Kidney epithelial cell (primary cell): ENCODE data around the gene NAV1. TPM values are rescaled to one million over a fixed set of nuclear protein-coding genes. Genes with fewer than 3 reads are reported as not detected.

Experiments used
- DNase-seq: peaks from one replicate; pipeline ENCODE4 v3.0.0-alpha.2; 2010; ENCODE audit warnings: low read depth
- H3K27me3 ChIP-seq: 2 replicates; pipeline ENCODE4 v1.6.0; 2011; ENCODE audit warnings: low read length; ENCODE audit not compliant: control insufficient read depth, insufficient read depth
- H3K36me3 ChIP-seq: 2 replicates; pipeline ENCODE4 v1.5.1; 2011; ENCODE audit warnings: low read length; ENCODE audit not compliant: control insufficient read depth, insufficient read depth
- H3K4me3 ChIP-seq: 2 replicates; pipeline ENCODE4 v1.5.1; 2011; ENCODE audit warnings: low read depth, mild to moderate bottlenecking, control low read depth, low read length
- total RNA-seq: library from RNA; depleted of rRNA; stranded (reverse); fragments of >200 nt; gene quantifications from 2 replicates; pipeline ENCODE4 v1.2.3, GENCODE V29; 2015
- TF ChIP-seq, protein P1 (sequence below): IDR thresholded peaks from 2 replicates; pipeline ENCODE4 v1.5.1; 2011; ENCODE audit warnings: mild to moderate bottlenecking, moderate library complexity, low read length, control low read depth, inconsistent platforms; ENCODE audit not compliant: insufficient read depth, poor library complexity, severe bottlenecking

NAV1 gene
- total RNA-seq, 1 donor from 2014 or later = 37.1 TPM

DNA sequence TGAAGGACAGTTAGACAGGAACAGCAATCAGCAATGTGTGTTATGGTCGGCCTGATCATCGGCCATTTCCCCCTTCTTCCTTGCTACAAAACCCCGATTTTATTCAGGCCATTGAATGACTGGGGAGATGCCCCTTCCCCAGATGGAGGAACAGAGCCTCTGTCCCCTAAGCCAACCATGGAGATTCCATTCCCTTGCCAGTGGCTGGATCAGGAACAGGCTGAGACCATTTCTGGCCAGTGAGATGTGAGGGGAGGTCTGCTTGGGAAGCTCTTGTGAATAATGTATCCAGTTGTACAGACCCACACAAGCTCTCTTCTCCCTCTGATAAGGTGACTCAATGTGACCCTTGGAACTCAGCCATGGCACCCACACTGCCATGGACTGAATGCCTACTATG, 39.7 kb upstream of the NAV1 start:
- H3K36me3 ChIP-seq = peaks cover 2% of the 10 kb centered on the region
- no peaks in the 10 kb centered on the region for H3K27me3 ChIP-seq
- TF ChIP-seq, protein P1, sequence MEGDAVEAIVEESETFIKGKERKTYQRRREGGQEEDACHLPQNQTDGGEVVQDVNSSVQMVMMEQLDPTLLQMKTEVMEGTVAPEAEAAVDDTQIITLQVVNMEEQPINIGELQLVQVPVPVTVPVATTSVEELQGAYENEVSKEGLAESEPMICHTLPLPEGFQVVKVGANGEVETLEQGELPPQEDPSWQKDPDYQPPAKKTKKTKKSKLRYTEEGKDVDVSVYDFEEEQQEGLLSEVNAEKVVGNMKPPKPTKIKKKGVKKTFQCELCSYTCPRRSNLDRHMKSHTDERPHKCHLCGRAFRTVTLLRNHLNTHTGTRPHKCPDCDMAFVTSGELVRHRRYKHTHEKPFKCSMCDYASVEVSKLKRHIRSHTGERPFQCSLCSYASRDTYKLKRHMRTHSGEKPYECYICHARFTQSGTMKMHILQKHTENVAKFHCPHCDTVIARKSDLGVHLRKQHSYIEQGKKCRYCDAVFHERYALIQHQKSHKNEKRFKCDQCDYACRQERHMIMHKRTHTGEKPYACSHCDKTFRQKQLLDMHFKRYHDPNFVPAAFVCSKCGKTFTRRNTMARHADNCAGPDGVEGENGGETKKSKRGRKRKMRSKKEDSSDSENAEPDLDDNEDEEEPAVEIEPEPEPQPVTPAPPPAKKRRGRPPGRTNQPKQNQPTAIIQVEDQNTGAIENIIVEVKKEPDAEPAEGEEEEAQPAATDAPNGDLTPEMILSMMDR = no peak
- no peak overlapping the region for H3K4me3 ChIP-seq
- no peak for DNase-seq

DNA sequence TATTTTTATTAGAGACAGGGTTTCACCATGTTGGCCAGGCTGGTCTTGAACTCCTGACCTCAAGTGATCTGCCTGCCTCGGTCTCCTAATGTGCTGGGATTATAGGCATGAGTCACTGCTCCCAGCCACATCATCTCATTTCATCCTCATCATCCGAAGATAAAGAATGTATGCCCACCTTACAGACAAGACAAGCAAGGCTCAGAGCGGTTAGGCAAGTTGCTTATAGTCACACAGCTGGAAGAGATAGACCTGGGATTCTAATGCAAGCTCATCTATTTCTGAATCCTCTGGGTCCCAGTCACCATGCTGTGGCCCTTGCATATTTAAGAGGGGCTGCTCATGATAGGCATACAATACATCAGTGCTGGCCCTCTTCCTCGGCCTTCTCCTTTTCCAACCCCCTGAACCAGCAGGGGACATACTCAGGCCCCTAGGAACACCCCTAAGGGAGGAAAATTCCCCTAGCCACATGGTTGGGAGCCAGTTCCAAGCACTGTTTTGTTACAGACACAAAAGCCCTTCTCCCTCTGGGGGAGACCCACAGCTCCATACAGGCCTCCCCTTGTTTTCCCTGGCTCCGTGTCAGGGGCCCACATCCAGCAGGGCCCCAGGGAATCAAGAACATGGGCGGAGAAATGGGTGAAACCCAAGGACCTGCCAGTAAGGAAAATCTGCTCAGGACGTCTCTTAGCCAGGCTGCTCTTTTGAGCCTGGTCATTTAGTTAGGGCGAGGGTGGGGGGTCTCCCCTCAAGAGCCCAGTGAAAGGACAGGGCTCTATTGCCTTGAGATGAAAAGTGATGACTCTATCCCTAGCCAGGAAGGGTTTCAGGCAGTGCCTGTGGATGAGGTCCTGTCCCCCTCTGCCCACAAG, 38.9 kb upstream of the NAV1 start:
- Histone ChIP-seq H3K27me3 (no peaks in the 10 kb centered on the region), H3K36me3 (peaks cover 1% of the 10 kb centered on the region)

DNA sequence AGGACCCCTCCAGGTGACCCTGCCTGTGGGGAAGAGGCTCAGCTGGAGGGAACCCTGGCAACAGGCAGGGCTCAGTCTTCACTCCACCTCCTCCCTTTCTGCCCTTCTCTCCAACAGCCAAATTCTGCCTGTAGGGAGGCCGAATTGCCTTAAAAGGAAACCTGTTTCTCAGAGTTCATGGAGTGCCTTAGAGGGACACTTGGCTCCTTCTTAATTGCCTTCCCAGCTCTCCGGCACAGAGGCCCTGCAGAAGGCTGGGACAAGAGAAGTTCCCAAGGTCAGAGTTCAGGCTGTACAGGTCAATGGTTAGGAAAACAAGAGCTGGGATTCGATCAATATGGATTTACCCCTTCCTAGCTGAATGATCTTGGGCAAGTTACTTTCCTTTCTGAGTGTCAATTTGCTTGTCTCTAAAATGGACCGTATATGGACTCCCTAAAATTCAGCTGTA, 38.2 kb upstream of the NAV1 start:
- TF ChIP-seq, protein P1 = no peak
- no peak overlapping the region for H3K4me3 ChIP-seq
- H3K27me3 ChIP-seq = no peaks in the 10 kb centered on the region
- no peak for DNase-seq
- H3K36me3 ChIP-seq = peaks cover 1% of the 10 kb centered on the region

More for the DNA sequence above, 38.9 kb upstream of the NAV1 start:
- no peak overlapping the region for H3K4me3 ChIP-seq
- TF ChIP-seq, protein P1 = no peak
- DNase-seq = no peak

DNA sequence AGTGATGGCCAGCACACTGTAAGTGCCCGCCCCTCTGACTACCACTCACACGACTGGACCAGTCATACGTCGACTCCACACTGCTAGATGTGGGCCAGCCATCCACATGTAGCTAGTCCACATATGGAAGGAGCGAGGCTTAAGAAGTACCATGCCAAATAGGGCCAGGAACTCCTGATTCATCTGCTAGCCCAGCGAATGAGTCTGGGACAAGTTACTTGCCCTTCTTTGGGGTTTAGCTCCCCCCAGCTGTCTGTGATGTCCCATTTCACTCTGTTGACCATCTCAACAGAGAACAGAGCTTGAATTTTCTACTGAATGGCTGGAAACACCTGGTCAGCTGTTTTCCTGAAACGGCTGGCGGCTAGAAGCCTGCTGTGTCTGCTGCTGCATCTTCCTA, 37.8 kb upstream of the NAV1 start:
- H3K27me3 ChIP-seq = no peaks in the 10 kb centered on the region
- TF ChIP-seq, protein P1 = no peak
- no peak overlapping the region for H3K4me3 ChIP-seq
- no peaks in the 10 kb centered on the region for H3K36me3 ChIP-seq
- no peak for DNase-seq

DNA sequence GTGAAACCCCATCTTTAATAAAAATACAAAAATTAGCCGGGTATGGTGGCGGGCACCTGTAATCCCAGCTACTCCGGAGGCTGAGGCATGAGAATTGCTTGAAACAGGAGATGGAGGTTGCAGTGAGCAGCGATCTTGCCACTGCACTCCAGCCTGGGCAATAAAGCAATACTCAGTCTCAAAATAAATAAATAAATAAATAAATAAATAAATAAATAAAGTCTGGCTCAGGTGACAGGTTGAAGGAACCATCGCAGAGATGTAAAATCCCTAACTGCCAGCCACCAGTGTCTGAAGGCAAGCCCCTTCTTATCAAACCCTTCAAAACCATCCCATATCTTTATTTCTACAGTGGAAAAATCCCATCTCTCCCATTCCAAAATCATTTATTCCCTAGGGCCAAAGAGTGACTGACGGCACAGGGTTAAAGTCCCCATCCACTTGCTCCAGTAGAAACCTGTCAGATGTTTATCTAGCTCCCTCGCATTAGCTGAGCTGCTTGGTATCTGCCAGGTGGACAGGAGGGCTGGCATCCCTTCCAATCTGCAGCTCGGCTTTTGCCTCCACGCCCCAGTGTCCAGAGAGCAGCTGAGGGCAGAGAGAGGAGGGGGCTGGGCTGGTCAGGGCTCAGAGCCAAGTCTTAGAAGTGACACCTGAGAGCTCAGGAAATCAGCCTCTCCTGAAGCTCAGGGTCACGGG, 37.0 kb upstream of the NAV1 start:
- DNase-seq = no peak
- H3K4me3 ChIP-seq = no peak overlapping the region
- no peaks in the 10 kb centered on the region for H3K27me3 ChIP-seq
- H3K36me3 ChIP-seq = no peaks in the 10 kb centered on the region
- TF ChIP-seq, protein P1 = no peak

DNA sequence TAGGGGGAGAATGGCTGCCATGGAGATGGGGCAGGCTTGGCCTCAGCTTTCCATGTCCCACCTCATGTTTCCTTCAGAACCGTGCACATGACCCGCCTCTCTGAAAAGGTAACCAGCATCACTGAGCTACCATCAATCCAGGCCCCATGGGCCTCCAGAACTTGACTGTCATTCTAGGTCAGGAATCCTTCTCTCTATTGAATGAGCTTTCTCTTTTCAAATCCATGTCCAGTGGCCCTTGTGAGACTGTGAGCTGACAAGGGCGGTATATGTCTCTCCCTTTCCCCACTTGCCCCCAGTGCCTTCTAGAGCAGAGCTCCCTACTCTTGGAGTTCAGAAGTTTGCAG, 36.4 kb upstream of the NAV1 start:
- DNase-seq = no peak
- TF ChIP-seq, protein P1 = no peak
- no peaks in the 10 kb centered on the region for H3K27me3 ChIP-seq
- H3K4me3 ChIP-seq = no peak overlapping the region
- no peaks in the 10 kb centered on the region for H3K36me3 ChIP-seq
